Measurements from ENCODE around the gene HSD3B1.
A peak's percentile ranks its signal among the peaks of the same experiment; 100 is the strongest.

The HSD3B1 gene

DNA sequence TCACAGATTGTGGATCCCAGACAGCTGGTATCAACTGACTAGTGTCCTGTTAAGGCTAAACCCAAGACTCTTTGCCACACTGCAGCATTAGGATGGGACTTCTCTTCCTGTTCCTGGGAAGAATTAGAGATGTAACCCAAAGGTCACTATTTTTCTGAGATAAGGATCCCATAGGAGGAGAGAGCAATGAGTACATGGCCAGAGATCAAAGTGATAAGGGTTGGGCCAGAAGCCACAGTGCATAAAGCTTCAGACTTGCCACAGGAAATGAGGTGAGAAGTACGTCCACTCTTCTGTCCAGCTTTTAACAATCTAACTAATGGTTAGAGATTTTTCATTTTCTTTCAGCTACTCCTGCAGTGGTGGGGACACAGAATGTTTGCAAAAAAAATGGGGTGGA lies at the start of gene HSD3B1:
Gene HSD3B1, plus strand, starts transcription at position 270 of the 400 bp plus-strand sequence. CDS start 267 bp downstream, outside the sequence.
- H3K27ac ChIP-seq = peak within 1 kb of the TSS; percentile 19
- TF ChIP-seq, protein P1, sequence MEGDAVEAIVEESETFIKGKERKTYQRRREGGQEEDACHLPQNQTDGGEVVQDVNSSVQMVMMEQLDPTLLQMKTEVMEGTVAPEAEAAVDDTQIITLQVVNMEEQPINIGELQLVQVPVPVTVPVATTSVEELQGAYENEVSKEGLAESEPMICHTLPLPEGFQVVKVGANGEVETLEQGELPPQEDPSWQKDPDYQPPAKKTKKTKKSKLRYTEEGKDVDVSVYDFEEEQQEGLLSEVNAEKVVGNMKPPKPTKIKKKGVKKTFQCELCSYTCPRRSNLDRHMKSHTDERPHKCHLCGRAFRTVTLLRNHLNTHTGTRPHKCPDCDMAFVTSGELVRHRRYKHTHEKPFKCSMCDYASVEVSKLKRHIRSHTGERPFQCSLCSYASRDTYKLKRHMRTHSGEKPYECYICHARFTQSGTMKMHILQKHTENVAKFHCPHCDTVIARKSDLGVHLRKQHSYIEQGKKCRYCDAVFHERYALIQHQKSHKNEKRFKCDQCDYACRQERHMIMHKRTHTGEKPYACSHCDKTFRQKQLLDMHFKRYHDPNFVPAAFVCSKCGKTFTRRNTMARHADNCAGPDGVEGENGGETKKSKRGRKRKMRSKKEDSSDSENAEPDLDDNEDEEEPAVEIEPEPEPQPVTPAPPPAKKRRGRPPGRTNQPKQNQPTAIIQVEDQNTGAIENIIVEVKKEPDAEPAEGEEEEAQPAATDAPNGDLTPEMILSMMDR (conservative IDR thresholded peaks at IDR 0.05) = no peak

DNA sequence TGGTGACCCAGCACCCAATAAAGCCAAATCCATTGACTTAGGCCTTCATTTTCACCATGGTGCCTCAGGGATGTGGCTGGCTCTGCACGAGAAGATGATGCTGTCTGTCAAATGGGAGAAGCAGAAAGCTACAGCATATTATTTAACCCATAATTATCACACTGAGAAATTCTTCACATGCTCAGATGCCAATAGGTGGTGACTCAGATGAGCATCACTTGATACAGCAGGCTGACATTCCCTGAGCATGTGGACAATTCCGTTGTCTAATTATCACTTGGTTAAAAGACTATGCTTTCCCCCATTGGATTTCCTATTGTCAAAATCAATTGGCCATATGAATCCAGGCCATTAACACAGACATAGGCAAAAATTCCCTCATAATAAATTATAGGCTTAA lies 44.0 kb upstream of the HSD3B1 start:
- no peak overlapping the region for H3K27ac ChIP-seq
- TF ChIP-seq, protein P1 (conservative IDR thresholded peaks at IDR 0.05) = no peak

DNA sequence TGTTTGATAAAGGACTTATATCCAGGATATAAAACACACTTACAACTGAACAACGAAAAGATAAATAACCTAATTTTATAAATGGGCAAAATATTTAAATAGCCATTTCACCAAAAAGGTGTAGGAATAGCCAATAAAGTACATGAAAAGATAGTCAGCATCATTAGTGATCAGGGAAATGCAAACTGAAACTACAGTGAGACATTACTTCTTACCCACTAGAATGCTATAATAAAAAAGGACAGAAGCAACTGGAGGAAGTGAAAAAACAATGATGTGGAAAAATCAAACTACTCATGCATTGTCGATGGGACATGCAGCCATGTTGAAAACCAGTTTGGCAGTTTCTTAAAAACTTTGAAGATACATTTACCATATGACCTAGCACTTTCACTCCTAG lies 43.4 kb upstream of the HSD3B1 start:
- no peak overlapping the region for H3K27ac ChIP-seq
- TF ChIP-seq, protein P1 (conservative IDR thresholded peaks at IDR 0.05) = no peak

DNA sequence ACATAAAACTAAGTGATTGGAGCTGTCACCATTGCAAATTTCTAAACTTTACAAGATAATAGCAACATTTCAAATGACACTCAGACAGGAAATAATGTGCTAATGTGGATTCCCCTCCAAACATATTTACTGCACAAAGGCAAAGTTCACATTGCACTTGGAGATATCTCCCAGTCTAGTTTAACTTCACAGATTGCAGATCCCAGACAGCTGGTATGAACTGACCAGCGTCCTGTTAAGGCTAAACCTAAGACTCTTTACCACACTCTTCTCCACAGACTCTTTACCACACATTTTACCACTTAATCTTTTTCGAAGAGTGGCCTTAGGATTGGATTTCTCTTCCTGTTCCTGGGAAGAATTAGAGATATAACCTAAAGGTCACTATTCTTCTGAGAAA lies 40.6 kb upstream of the HSD3B1 start:
- TF ChIP-seq, protein P1 (conservative IDR thresholded peaks at IDR 0.05) = no peak
- H3K27ac ChIP-seq = no peak overlapping the region

DNA sequence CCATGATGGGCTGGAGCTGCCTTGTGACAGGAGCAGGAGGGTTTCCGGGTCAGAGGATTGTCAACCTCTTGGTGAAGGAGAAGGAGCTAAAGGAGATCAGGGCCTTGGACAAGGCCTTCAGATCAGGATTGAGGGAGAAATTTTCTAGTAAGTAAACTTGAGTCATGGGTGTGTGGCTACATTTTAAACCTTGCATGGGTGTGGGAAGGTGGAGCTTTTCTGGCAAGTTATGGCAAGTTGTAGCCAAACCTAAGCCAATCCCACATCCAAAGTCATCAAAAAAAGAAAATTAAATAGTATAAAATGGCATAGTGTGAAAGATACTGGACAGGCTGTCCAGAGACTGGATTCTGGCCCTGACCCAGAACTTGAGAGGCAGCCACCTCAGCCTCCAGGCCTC lies 39.8 kb upstream of the HSD3B1 start:
- TF ChIP-seq, protein P1 (conservative IDR thresholded peaks at IDR 0.05) = no peak
- no peak overlapping the region for H3K27ac ChIP-seq

DNA sequence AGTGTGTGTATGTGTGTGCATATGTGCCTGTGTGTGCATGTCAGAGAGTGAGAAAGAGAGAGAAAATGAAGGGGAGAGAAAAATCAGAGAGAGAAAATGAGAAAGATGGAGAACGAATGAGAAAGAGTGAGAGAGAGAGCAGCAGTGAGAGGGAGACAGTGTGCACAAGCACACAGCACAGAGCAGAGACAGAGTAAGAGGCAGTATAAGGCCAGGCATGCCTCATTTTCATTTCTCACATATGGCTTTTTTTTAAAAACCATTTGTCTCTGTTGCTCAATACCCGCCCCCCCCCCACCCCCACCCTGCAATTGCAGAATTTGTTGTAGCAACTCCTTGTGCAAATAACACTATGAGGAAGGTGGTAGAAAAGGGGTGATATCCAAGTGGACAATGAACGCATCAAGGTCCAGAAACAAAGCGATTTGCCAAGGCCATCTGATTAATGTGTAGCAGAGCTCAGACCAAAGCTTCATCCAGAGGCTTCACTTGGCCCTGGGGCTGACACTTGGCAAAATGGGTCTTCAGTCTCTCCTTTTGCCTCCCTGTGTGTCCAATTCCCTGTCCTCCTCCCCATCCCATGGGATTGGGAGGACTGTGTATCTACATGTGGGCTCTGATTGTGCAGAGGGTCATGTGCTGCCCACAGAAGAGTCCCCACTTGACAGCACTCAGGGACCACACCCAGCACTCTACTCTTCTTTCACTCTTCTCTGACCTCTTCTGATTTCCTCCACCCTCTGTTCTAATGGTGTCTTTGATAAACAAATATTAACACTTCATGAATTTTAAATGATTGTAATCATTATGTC lies 38.9 kb upstream of the HSD3B1 start:
- TF ChIP-seq, protein P1 (conservative IDR thresholded peaks at IDR 0.05) = no peak
- H3K27ac ChIP-seq = no peak overlapping the region

DNA sequence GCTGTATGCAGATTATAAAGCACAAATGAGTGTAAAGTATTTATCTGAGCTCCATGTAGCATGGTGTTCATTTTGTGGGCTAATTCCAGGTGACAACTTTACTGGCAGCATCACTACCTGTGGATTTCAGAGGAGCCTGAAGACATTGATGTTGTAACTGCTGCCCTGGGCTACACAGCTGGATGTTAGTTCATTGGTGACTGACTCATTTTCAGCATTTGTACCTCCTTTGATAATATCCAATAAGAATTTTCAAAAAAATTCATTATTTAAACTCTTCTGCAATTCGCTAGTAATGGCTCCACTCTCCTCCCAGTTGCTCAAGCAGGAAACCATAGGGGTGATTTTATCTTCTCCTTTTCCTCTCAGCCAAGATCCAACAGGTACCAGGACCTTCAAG lies 37.3 kb upstream of the HSD3B1 start:
- TF ChIP-seq, protein P1 (conservative IDR thresholded peaks at IDR 0.05) = no peak
- H3K27ac ChIP-seq = no peak overlapping the region

All from VCaP (cell line).